ENCODE measurements around the gene ATP6V0E1. TPM values are rescaled to one million over a fixed set of nuclear protein-coding genes. Genes with fewer than 3 reads are reported as not detected.

Gene ATP6V0E1
- total RNA-seq, 1 donor from 2014 or later = 261 TPM

- peaks cover 29% of the 10 kb centered on the region for H3K4me1 Mint-ChIP-seq (ENCODE audit: unreplicated experiment)
- peak; percentile 99 for DNase-seq (ENCODE audit: extremely low spot score, unreplicated experiment)
- peak within 1 kb of the TSS; percentile 95 for H3K4me3 Mint-ChIP-seq (ENCODE audit: unreplicated experiment)
- H3K27me3 Mint-ChIP-seq (ENCODE audit: unreplicated experiment) = no peaks in the 10 kb centered on the region
- no peaks in the 10 kb centered on the region for H3K36me3 Mint-ChIP-seq (ENCODE audit: unreplicated experiment)
- peak within 1 kb of the TSS; percentile 96 for H3K27ac Mint-ChIP-seq (ENCODE audit: unreplicated experiment)
- TF ChIP-seq CTCF (IDR thresholded peaks at IDR 0.05) = no peak
- no peaks in the 10 kb centered on the region for H3K9me3 Mint-ChIP-seq (ENCODE audit: unreplicated experiment)
These were observed 72.6 kb downstream of the ATP6V0E1 start, which contains the start of gene CREBRF for GRCh38 chr5:173055983-173056782. CREBRF (plus strand) TSS chr5:173056352; CDS start chr5:173080776, 24,424 bp downstream.

- Mint-ChIP-seq H3K36me3 (ENCODE audit: unreplicated experiment) (no peaks in the 10 kb centered on the region), H3K4me3 (ENCODE audit: unreplicated experiment) (peak overlapping the region; percentile 95), H3K9me3 (ENCODE audit: unreplicated experiment) (no peaks in the 10 kb centered on the region), H3K27me3 (ENCODE audit: unreplicated experiment) (no peaks in the 10 kb centered on the region), H3K27ac (ENCODE audit: unreplicated experiment) (peak overlapping the region; percentile 96), H3K4me1 (ENCODE audit: unreplicated experiment) (peaks cover 29% of the 10 kb centered on the region)
- no peak for DNase-seq (ENCODE audit: extremely low spot score, unreplicated experiment)
- TF ChIP-seq CTCF (IDR thresholded peaks at IDR 0.05) = no peak
These were observed 73.2 kb downstream of the ATP6V0E1 start for GRCh38 chr5:173056783-173057061.

- TF ChIP-seq CTCF (IDR thresholded peaks at IDR 0.05) = no peak
- Mint-ChIP-seq H3K9me3 (ENCODE audit: unreplicated experiment) (no peaks in the 10 kb centered on the region), H3K27me3 (ENCODE audit: unreplicated experiment) (no peaks in the 10 kb centered on the region), H3K27ac (ENCODE audit: unreplicated experiment) (peak overlapping the region; percentile 96), H3K4me3 (ENCODE audit: unreplicated experiment) (peak overlapping the region; percentile 95), H3K36me3 (ENCODE audit: unreplicated experiment) (no peaks in the 10 kb centered on the region), H3K4me1 (ENCODE audit: unreplicated experiment) (peaks cover 26% of the 10 kb centered on the region)
- peak; percentile 99 for DNase-seq (ENCODE audit: extremely low spot score, unreplicated experiment)
These were observed 73.7 kb downstream of the ATP6V0E1 start for GRCh38 chr5:173057062-173057924.

GRCh38 chr5:173062141-173062540 lies 78.6 kb downstream of the ATP6V0E1 start:
- Mint-ChIP-seq H3K27me3 (ENCODE audit: unreplicated experiment) (no peaks in the 10 kb centered on the region), H3K4me1 (ENCODE audit: unreplicated experiment) (peaks cover 23% of the 10 kb centered on the region), H3K36me3 (ENCODE audit: unreplicated experiment) (peaks cover 2% of the 10 kb centered on the region), H3K9me3 (ENCODE audit: unreplicated experiment) (no peaks in the 10 kb centered on the region), H3K4me3 (ENCODE audit: unreplicated experiment) (no peak overlapping the region), H3K27ac (ENCODE audit: unreplicated experiment) (no peak overlapping the region)
- DNase-seq (ENCODE audit: extremely low spot score, unreplicated experiment) = no peak
- TF ChIP-seq CTCF (IDR thresholded peaks at IDR 0.05) = no peak

- Mint-ChIP-seq H3K4me1 (ENCODE audit: unreplicated experiment) (peaks cover 13% of the 10 kb centered on the region), H3K4me3 (ENCODE audit: unreplicated experiment) (no peak overlapping the region), H3K9me3 (ENCODE audit: unreplicated experiment) (no peaks in the 10 kb centered on the region), H3K27ac (ENCODE audit: unreplicated experiment) (no peak overlapping the region), H3K36me3 (ENCODE audit: unreplicated experiment) (peaks cover 4% of the 10 kb centered on the region), H3K27me3 (ENCODE audit: unreplicated experiment) (no peaks in the 10 kb centered on the region)
- TF ChIP-seq CTCF (IDR thresholded peaks at IDR 0.05) = no peak
- DNase-seq (ENCODE audit: extremely low spot score, unreplicated experiment) = no peak
These were observed 81.6 kb downstream of the ATP6V0E1 start for GRCh38 chr5:173065155-173065554.
